Mesendoderm (in vitro differentiated cells): ENCODE measurements around the gene JAKMIP1.

Experiments
- DNase-seq: peaks from one replicate; pipeline ENCODE4 v3.0.0; 2013
- H2AK5ac ChIP-seq: 2 replicates; pipeline ENCODE4 v1.6.1; 2013; ENCODE audit warnings: low read length, inconsistent platforms
- H2BK120ac ChIP-seq: 2 replicates; pipeline ENCODE4 v1.6.1; 2013; ENCODE audit warnings: low read depth, mild to moderate bottlenecking, low read length, moderate library complexity, mixed read lengths
- H2BK15ac ChIP-seq: replicated peaks from 2 replicates; pipeline ENCODE4 v1.6.1; 2013; ENCODE audit warnings: low read depth, mild to moderate bottlenecking, moderate library complexity
- H2BK5ac ChIP-seq: 2 replicates; pipeline ENCODE4 v1.6.1; 2013; ENCODE audit warnings: low read length, inconsistent platforms
- H3K18ac ChIP-seq: 2 replicates; pipeline ENCODE4 v1.6.1; 2013; ENCODE audit warnings: mild to moderate bottlenecking, low read length, mixed read lengths
- H3K23ac ChIP-seq: one replicate; pipeline ENCODE4 v1.6.1; 2013; ENCODE audit warnings: low read length
- H3K27ac ChIP-seq: 2 replicates; pipeline ENCODE4 v1.5.1; 2013; ENCODE audit warnings: low read depth, mild to moderate bottlenecking, inconsistent platforms, low read length, moderate library complexity
- H3K27me3 ChIP-seq: 2 replicates; pipeline ENCODE4 v1.6.1; 2013; ENCODE audit warnings: low read length, control low read depth, mild to moderate bottlenecking, inconsistent platforms; ENCODE audit not compliant: insufficient read depth, poor library complexity
- H3K36me3 ChIP-seq: 2 replicates; pipeline ENCODE4 v1.6.1; 2013; ENCODE audit warnings: low read length, inconsistent platforms; ENCODE audit not compliant: control insufficient read depth, insufficient read depth
- H3K4ac ChIP-seq: one replicate; pipeline ENCODE4 v1.6.1; 2013; ENCODE audit warnings: low read depth, mild to moderate bottlenecking, low read length, moderate library complexity
- H3K4me1 ChIP-seq: 2 replicates; pipeline ENCODE4 v1.6.1; 2013; ENCODE audit warnings: low read depth, low read length, inconsistent platforms; ENCODE audit not compliant: control insufficient read depth
- H3K4me2 ChIP-seq: 2 replicates; pipeline ENCODE4 v1.6.1; 2013; ENCODE audit warnings: low read length
- H3K4me3 ChIP-seq: 2 replicates; pipeline ENCODE4 v1.5.1; 2013; ENCODE audit warnings: mild to moderate bottlenecking, low read length
- H3K56ac ChIP-seq: one replicate; pipeline ENCODE4 v1.6.1; 2013; ENCODE audit warnings: low read length
- H3K79me1 ChIP-seq: 2 replicates; pipeline ENCODE4 v1.6.1; 2013; ENCODE audit warnings: low read length, inconsistent platforms
- H3K79me2 ChIP-seq: 2 replicates; pipeline ENCODE4 v1.6.1; 2013; ENCODE audit warnings: mild to moderate bottlenecking, low read length; ENCODE audit not compliant: control insufficient read depth, insufficient read depth
- H3K9ac ChIP-seq: 2 replicates; pipeline ENCODE4 v1.6.1; 2013; ENCODE audit warnings: low read length, inconsistent platforms
- H4K5ac ChIP-seq: one replicate; pipeline ENCODE4 v1.6.1; 2013; ENCODE audit warnings: low read length
- H4K8ac ChIP-seq: one replicate; pipeline ENCODE4 v1.6.1; 2013; ENCODE audit warnings: low read depth, mild to moderate bottlenecking, control low read depth, low read length, moderate library complexity
- WGBS: extraction: QIAGEN DNeasy Blood & Tissue Kit; methylation state at CpG from one replicate; pipeline ENCODE4 v1.1.7; 2013; ENCODE audit warnings: low lambda C conversion rate, missing lambda C conversion rate; ENCODE audit not compliant: insufficient coverage; ENCODE audit errors: extremely low coverage; 5-methylcytosine and 5-hydroxymethylcytosine counted together

JAKMIP1 gene

DNA sequence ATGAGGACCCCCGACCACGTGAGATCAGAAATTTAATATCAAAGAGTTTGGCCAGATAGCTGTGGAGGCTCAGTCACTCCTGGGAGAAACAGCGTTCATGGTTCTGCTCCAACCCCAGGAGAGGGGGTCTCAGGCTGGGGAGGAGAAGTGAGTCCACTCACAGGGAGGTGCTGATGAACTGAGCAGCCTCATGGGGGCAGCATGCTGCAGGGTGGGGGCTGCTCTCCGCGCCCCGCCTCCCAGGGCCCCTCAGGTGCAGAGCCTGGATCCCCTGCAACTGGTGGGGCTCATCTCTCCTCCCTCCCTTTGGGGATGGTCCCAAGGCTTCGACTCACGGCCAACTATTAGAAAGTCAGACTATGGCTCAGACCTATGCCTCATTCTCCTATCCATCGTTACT, 155.5 kb downstream of the JAKMIP1 start:
- Histone ChIP-seq H4K8ac (no peak overlapping the region), H3K79me2 (no peaks in the 10 kb centered on the region), H3K9ac (no peak overlapping the region), H3K4me1 (no peaks in the 10 kb centered on the region), H3K36me3 (no peaks in the 10 kb centered on the region), H3K4ac (no peak overlapping the region), H3K18ac (no peak overlapping the region), H3K23ac (no peak overlapping the region), H3K27ac (no peak overlapping the region), H3K56ac (no peak overlapping the region), H2BK15ac (no peak overlapping the region), H4K5ac (no peak overlapping the region), H2BK120ac (no peak overlapping the region), H3K27me3 (no peaks in the 10 kb centered on the region), H2AK5ac (no peak overlapping the region), H3K4me3 (no peak overlapping the region), H2BK5ac (no peak overlapping the region), H3K79me1 (no peaks in the 10 kb centered on the region), H3K4me2 (no peak overlapping the region)
- DNase-seq, result peak; percentile 57
- no CpG with 5 or more reads among the region's 9 CpGs for WGBS

DNA sequence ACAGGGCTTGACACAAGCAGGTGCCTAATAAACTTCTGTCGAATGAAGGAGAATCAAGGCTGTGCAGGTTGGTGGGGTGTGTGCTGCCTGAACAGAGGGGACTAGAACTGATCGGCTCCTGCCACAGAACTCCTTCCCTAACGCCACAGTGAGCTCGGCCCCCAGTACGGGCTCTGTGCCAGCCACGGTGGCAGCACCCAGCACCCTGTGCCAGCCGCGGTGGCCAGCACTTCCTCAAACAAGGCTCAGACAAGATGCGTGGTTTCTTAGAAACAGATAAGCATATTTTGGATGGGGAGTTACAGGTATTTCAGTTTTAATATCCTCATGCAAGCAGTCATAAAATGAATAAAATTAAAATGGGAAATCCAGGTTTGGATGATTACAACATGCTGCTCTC, 156.1 kb downstream of the JAKMIP1 start:
- no peaks in the 10 kb centered on the region for H3K79me2 ChIP-seq
- WGBS, result no CpG with 5 or more reads among the region's 9 CpGs
- no peaks in the 10 kb centered on the region for H3K36me3 ChIP-seq
- H3K4me3 ChIP-seq, result no peak overlapping the region
- no peak for DNase-seq
- H3K56ac ChIP-seq, result no peak overlapping the region
- H3K4me2 ChIP-seq, result no peak overlapping the region
- H3K27ac ChIP-seq, result no peak overlapping the region
- no peak overlapping the region for H3K4ac ChIP-seq
- H3K4me1 ChIP-seq, result no peaks in the 10 kb centered on the region
- H2AK5ac ChIP-seq, result no peak overlapping the region
- no peak overlapping the region for H2BK15ac ChIP-seq
- H4K5ac ChIP-seq, result no peak overlapping the region
- no peak overlapping the region for H4K8ac ChIP-seq
- no peak overlapping the region for H3K9ac ChIP-seq
- no peaks in the 10 kb centered on the region for H3K79me1 ChIP-seq
- no peak overlapping the region for H3K18ac ChIP-seq
- H3K27me3 ChIP-seq, result no peaks in the 10 kb centered on the region
- H2BK5ac ChIP-seq, result no peak overlapping the region
- H2BK120ac ChIP-seq, result no peak overlapping the region
- no peak overlapping the region for H3K23ac ChIP-seq

DNA sequence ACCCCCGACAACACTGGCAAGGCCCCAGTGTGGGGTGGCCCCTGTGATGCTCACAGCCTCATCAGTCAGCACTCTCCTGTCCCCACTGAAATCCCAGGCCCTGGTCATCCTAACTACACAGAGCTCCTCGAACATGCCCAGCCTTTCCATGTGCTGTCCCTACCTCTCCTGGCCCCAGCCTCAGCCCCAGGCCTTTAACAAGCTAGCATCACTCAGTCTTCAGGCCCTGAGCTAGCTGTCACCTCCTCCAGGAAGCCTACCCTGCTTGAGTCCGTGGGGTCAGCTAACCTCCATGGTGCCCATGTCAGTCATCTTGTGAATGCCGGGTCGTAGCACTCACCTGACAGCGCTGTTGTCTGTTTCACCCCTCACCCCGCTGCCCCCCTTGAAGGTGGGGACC, 156.5 kb downstream of the JAKMIP1 start:
- no peak overlapping the region for H3K18ac ChIP-seq
- H3K27ac ChIP-seq, result no peak overlapping the region
- H4K8ac ChIP-seq, result no peak overlapping the region
- H3K23ac ChIP-seq, result no peak overlapping the region
- H3K36me3 ChIP-seq, result no peaks in the 10 kb centered on the region
- no peak overlapping the region for H3K4ac ChIP-seq
- H2BK5ac ChIP-seq, result no peak overlapping the region
- no peak overlapping the region for H3K56ac ChIP-seq
- H4K5ac ChIP-seq, result no peak overlapping the region
- no peak overlapping the region for H3K4me2 ChIP-seq
- H3K4me1 ChIP-seq, result no peaks in the 10 kb centered on the region
- H3K4me3 ChIP-seq, result no peak overlapping the region
- no peak overlapping the region for H2BK120ac ChIP-seq
- H2BK15ac ChIP-seq, result no peak overlapping the region
- no peaks in the 10 kb centered on the region for H3K79me2 ChIP-seq
- H2AK5ac ChIP-seq, result no peak overlapping the region
- H3K9ac ChIP-seq, result no peak overlapping the region
- no peak for DNase-seq
- WGBS, result no CpG with 5 or more reads among the region's 7 CpGs
- no peaks in the 10 kb centered on the region for H3K79me1 ChIP-seq
- no peaks in the 10 kb centered on the region for H3K27me3 ChIP-seq

DNA sequence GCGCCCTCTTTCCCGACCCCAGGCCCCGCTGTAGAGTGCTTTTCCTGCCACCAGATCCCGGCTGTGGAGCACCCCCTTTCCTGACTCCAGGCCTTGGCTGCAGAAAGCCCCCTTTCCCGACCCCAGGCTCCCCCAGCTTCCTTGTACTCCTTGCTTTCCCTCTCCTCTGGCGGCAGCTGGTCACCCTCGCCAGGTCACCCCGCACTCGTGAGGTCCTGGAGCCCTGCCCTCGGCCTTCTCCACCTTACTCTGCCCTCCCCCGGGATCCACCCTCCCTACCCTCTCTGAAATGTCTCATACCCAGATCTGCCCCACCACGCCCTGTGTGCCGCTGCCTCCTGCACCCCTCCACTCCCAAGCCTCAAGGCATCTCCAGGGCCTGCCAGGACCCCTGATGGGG, 157.2 kb downstream of the JAKMIP1 start:
- Histone ChIP-seq H2BK5ac (no peak overlapping the region), H3K79me2 (no peaks in the 10 kb centered on the region), H3K56ac (no peak overlapping the region), H3K9ac (no peak overlapping the region), H2BK15ac (no peak overlapping the region), H3K4me3 (no peak overlapping the region), H3K4me2 (no peak overlapping the region), H3K4me1 (no peaks in the 10 kb centered on the region), H3K36me3 (no peaks in the 10 kb centered on the region), H4K5ac (no peak overlapping the region), H3K18ac (no peak overlapping the region), H3K4ac (no peak overlapping the region), H3K27ac (no peak overlapping the region), H3K27me3 (no peaks in the 10 kb centered on the region), H2AK5ac (no peak overlapping the region), H3K23ac (no peak overlapping the region), H2BK120ac (no peak overlapping the region), H4K8ac (no peak overlapping the region), H3K79me1 (no peaks in the 10 kb centered on the region)
- whole genome bisulfite sequencing, result no CpG with 5 or more reads among the region's 13 CpGs
- DNase-seq, result no peak

DNA sequence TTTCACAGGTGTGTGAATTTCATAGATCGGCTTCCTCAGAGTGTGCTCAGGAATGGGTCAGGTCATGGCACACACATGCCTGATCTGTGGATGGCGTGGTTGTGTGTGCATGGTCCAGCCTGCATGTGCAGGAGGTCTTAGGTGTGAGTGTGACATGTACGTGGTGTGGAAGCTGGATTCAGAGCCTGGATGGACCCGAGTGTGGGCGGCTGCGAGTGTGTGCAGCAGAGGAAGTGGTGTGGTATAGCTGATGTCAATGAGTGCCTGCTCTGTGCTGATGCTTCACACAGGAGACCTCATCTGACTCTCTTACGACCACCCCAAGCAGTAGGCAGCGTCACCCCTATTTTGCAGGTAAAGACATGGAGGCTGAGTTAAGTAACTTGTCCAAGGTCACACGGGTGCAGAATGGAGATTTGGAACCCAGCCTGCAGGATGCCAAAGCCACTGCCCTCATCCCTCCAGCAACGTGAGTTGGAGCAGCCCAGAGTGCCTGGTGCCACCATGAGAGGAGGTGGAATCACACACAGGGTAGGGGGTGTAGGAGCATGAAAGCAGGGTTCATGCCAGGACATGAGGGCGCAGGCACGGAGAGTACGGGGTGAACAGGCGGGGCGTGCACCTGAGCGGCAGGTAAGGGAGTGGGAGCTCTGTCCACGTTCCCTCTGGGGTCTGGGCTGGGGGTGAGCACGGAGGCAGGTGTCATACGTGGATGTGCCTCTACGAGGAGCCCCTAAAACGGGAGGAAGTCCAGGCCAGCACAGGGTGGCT, 157.9 kb downstream of the JAKMIP1 start:
- no peak overlapping the region for H3K4me3 ChIP-seq
- no peaks in the 10 kb centered on the region for H3K79me1 ChIP-seq
- no peak overlapping the region for H3K18ac ChIP-seq
- H3K27me3 ChIP-seq, result no peaks in the 10 kb centered on the region
- H3K27ac ChIP-seq, result no peak overlapping the region
- no peak overlapping the region for H3K23ac ChIP-seq
- H4K5ac ChIP-seq, result no peak overlapping the region
- H2BK120ac ChIP-seq, result no peak overlapping the region
- H3K4ac ChIP-seq, result no peak overlapping the region
- H3K9ac ChIP-seq, result no peak overlapping the region
- no peak overlapping the region for H2BK15ac ChIP-seq
- no peaks in the 10 kb centered on the region for H3K4me1 ChIP-seq
- no peaks in the 10 kb centered on the region for H3K79me2 ChIP-seq
- no peak overlapping the region for H4K8ac ChIP-seq
- DNase-seq, result no peak
- H3K56ac ChIP-seq, result no peak overlapping the region
- no peak overlapping the region for H3K4me2 ChIP-seq
- no peak overlapping the region for H2BK5ac ChIP-seq
- H3K36me3 ChIP-seq, result no peaks in the 10 kb centered on the region
- no peak overlapping the region for H2AK5ac ChIP-seq
- WGBS, result no CpG with 5 or more reads among the region's 21 CpGs

DNA sequence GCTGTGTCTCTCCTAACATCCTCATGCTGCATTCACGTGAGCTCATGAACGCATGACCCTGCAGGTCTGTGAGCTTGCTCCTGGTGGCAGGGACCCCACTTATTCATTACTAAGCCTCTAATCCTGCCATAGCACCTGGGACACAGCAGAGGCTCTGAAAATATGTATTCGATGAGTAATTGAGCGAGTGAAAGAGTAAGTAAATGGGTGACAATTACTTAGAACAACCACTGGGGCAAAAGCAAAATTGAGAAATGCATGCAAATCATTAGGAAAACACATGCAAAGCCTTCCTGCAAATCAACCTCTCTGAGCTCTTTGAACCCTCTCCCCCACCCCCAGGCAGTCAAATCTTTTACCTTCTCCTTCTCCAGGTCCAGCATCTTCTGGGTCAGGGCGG, 158.5 kb downstream of the JAKMIP1 start:
- H3K4me1 ChIP-seq, result no peaks in the 10 kb centered on the region
- no peaks in the 10 kb centered on the region for H3K79me1 ChIP-seq
- H3K4ac ChIP-seq, result no peak overlapping the region
- H2BK120ac ChIP-seq, result no peak overlapping the region
- no peak overlapping the region for H3K9ac ChIP-seq
- H3K4me3 ChIP-seq, result no peak overlapping the region
- no peak overlapping the region for H4K5ac ChIP-seq
- no peak overlapping the region for H2BK5ac ChIP-seq
- no peaks in the 10 kb centered on the region for H3K79me2 ChIP-seq
- DNase-seq, result no peak
- H4K8ac ChIP-seq, result no peak overlapping the region
- H3K27me3 ChIP-seq, result no peaks in the 10 kb centered on the region
- H3K56ac ChIP-seq, result no peak overlapping the region
- no CpG with 5 or more reads among the region's 5 CpGs for WGBS
- no peak overlapping the region for H3K4me2 ChIP-seq
- no peak overlapping the region for H2BK15ac ChIP-seq
- H2AK5ac ChIP-seq, result no peak overlapping the region
- H3K18ac ChIP-seq, result no peak overlapping the region
- no peaks in the 10 kb centered on the region for H3K36me3 ChIP-seq
- no peak overlapping the region for H3K23ac ChIP-seq
- no peak overlapping the region for H3K27ac ChIP-seq
